Stomach (tissue), 9 donors: Measurements from ENCODE around the gene RPN2. TPM values are rescaled to one million over a fixed set of nuclear protein-coding genes. Genes with fewer than 3 reads are reported as not detected.

ENCODE experiments used
- DNase-seq, 2 donors: peaks; one replicate each; pipeline versions ENCODE4 v3.0.0 to v3.0.0-alpha.2; 2013 to 2019
- H3K27ac ChIP-seq, 5 donors: fragments of 200-600 bp in 4 of 5; sonication (generic) in 4 of 5; one replicate each; pipeline ENCODE4 v1.5.1; 2013 to 2019; ENCODE audit warnings: mild to moderate bottlenecking in 1 of 5, moderate library complexity in 1 of 5
- H3K27me3 ChIP-seq, 3 donors: fragments of 200-600 bp; sonication (generic); one replicate each; pipeline ENCODE4 v1.5.1; 2017 to 2019; ENCODE audit warnings: mixed run types in 1 of 3
- H3K36me3 ChIP-seq, 4 donors: fragments of 200-600 bp; sonication (generic); 1 replicate in 3 of 4; 2 replicates in 1 of 4; pipeline ENCODE4 v1.5.1; 2016 to 2019
- H3K4me1 ChIP-seq, 4 donors: fragments of 200-600 bp; sonication (generic); one replicate each; pipeline ENCODE4 v1.5.1; 2016 to 2019
- H3K4me3 ChIP-seq, 4 donors: fragments of 200-600 bp; sonication (generic) in 3 of 4; one replicate each; pipeline ENCODE4 v1.5.1; 2016 to 2019; ENCODE audit warnings: mild to moderate bottlenecking in 1 of 4
- H3K9me3 ChIP-seq, 4 donors: fragments of 200-600 bp; sonication (generic); one replicate each; pipeline ENCODE4 v1.5.1; 2016 to 2019
- EP300 ChIP-seq: sonication (generic); formaldehyde crosslinking; IDR thresholded peaks from one replicate; pipeline ENCODE4 v1.6.1; 2017; ENCODE audit warnings: antibody characterized with exemption
- POLR2A ChIP-seq, 4 donors: fragments of 450-650 bp; IDR thresholded peaks; one replicate each; pipeline ENCODE4 v1.6.1; 2016; ENCODE audit warnings: antibody characterized with exemption in 4 of 4, control low read depth in 2 of 4, mild to moderate bottlenecking in 1 of 4, moderate library complexity in 1 of 4
- POLR2AphosphoS5 ChIP-seq, 3 donors: sonication (generic); formaldehyde crosslinking; IDR thresholded peaks; one replicate each; pipeline ENCODE4 v1.6.1; 2016; ENCODE audit warnings: antibody characterized with exemption in 3 of 3
- WGBS, 5 donors: extraction: QIAGEN DNeasy Blood & Tissue Kit in 3 of 5; methylation state at CpG; one replicate each; pipeline versions ENCODE4 v1.1.5 to v1.1.7; 2013 to 2018; 5-methylcytosine and 5-hydroxymethylcytosine counted together
- intact Hi-C: fragments of 100-400 bp; cut with DNase I; formaldehyde crosslinking; loops from one replicate; pipeline ENCODE4 v1.15.1; 2023; ENCODE audit warnings: low total_unique reads
- polyA plus RNA-seq, 3 donors: library from polyadenylated mRNA; stranded (reverse); fragments of 200-250 nt; gene quantifications; one replicate each; pipeline ENCODE4 v1.2.3, GENCODE V29; 2013
- total RNA-seq, 5 donors: library from RNA; depleted of rRNA; stranded (reverse); fragments of >200 nt; gene quantifications; one replicate each; pipeline versions ENCODE4 v1.1.0 to v1.2.3, GENCODE V29; 2014 to 2016
- TF ChIP-seq, protein P1 (sequence below), 7 experiments: fragments of 450-650 bp in 4 of 7; fragments of 200-600 bp in 3 of 7; sonication (generic) in 3 of 7; IDR thresholded peaks; one replicate each; pipeline ENCODE4 v1.5.1; 2016 to 2019; ENCODE audit warnings: antibody characterized with exemption in 7 of 7, control low read depth in 2 of 7, mild to moderate bottlenecking in 1 of 7
- donor health status: healthy with polysubstance abuse.
- donor health status: Bipolar disorder and iron deficiency.
- donor health status: healthy.

RPN2 gene
- total and polyA plus RNA-seq, 8 donors: 32.5 to 163 (median 85.3) TPM

DNA sequence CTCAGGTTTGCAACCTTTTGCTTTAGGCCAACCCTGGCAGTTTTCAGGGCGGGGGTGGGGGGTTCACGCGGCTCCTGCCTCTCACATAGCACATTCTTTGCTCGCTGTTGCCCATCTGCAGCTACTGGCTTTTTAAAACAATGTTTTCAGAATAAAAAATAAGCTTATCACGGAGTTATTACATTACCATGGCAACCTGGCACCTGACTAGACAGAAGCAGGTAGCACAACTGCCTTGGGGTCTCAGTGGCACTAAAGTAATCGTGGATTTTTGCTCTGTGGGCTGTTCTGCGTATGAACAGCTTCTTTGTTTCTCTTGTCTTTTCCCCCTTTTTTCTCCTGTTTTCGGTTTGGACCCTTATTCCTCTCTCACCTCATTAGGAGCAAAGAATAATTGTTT lies 101.3 kb downstream of the RPN2 start:
- WGBS, 5 donors: 61 to 79% (median 66%) methylated on average over 8 of the region's 8 CpGs
- DNase-seq: no peak
- TF ChIP-seq POLR2AphosphoS5 (IDR thresholded peaks at IDR 0.05): no peak
- TF ChIP-seq EP300: no peak
- TF ChIP-seq, protein P1, sequence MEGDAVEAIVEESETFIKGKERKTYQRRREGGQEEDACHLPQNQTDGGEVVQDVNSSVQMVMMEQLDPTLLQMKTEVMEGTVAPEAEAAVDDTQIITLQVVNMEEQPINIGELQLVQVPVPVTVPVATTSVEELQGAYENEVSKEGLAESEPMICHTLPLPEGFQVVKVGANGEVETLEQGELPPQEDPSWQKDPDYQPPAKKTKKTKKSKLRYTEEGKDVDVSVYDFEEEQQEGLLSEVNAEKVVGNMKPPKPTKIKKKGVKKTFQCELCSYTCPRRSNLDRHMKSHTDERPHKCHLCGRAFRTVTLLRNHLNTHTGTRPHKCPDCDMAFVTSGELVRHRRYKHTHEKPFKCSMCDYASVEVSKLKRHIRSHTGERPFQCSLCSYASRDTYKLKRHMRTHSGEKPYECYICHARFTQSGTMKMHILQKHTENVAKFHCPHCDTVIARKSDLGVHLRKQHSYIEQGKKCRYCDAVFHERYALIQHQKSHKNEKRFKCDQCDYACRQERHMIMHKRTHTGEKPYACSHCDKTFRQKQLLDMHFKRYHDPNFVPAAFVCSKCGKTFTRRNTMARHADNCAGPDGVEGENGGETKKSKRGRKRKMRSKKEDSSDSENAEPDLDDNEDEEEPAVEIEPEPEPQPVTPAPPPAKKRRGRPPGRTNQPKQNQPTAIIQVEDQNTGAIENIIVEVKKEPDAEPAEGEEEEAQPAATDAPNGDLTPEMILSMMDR (IDR thresholded peaks at IDR 0.05): no peak
- no peak for TF ChIP-seq POLR2A (IDR thresholded peaks at IDR 0.05)
- Histone ChIP-seq H3K4me3 (no peak overlapping the region), H3K36me3 (no peaks in the 10 kb centered on the region), H3K27me3 (no peaks in the 10 kb centered on the region), H3K9me3 (no peaks in the 10 kb centered on the region), H3K4me1 (peaks cover 8 to 17% (median 9%) of the 10 kb centered on the region in 4 donors), H3K27ac (no peak overlapping the region)
- intact Hi-C loops: no loop called here

DNA sequence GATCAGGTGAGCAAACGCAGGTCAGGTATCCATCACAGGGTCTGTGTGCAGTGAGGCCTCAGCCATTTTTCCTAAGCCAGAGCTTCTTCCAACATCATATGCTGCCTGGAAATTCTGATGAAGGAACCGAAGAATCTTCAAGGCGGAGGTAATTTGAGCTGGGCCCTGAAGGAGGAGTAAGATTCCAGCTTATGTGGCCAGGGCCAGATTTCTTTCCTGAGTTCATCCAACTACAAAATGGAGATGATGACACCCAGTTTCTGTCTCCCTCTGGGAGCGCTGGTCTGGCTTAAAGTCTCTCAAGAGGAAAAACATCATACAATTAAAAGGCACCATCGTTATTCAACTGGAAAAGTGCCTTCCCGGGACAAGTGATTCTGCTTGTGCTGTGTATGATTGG lies 103.4 kb downstream of the RPN2 start:
- DNase-seq: peak in 1 of 2 donors; percentile 71
- Histone ChIP-seq H3K36me3 (no peaks in the 10 kb centered on the region), H3K27me3 (no peaks in the 10 kb centered on the region), H3K27ac (no peak overlapping the region), H3K4me1 (peaks cover 0 to 1% (median 0%) of the 10 kb centered on the region in 4 donors), H3K4me3 (no peak overlapping the region), H3K9me3 (no peaks in the 10 kb centered on the region)
- intact Hi-C loops: no loop called here
- WGBS, 5 donors: 49 to 69% (median 65%) methylated on average over 6 of the region's 6 CpGs
- TF ChIP-seq, protein P1 (IDR thresholded peaks at IDR 0.05): peak in 4 of 7 experiments; percentile 13 to 42 (median 28)
- no peak for TF ChIP-seq EP300

DNA sequence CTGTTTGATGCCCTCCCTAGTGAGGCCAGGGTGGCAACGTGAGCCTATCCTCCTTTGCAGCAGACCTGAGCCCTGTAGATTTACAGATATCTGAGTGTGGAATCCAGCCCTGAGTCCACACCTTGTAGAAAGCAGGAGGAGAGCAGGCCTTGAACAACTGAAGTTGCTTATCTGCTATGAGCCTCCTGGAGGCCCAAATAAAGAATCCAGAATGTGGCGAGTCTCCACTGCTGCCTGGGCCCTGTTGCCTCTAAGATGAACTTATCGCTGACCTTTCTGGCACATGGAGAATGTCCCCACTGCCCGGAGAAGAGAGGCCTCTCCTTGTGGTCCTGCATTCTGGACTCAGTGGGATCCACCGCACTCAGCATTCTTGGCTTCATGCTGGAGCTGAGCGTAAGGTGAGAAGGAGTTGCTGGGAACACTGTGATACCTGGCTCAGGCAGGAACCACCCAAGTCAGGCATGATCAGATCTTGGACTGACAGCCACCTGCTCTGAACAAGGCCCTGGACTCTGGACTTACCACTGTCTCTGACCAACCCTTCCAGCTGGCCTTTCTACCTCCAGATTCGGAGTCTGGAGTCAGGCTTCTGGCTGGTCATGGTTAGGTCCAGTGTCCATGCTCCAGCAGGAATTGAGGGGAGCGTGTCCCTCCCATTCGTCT lies 104.5 kb downstream of the RPN2 start:
- intact Hi-C loops: no loop called here
- Histone ChIP-seq H3K9me3 (no peaks in the 10 kb centered on the region), H3K36me3 (no peaks in the 10 kb centered on the region), H3K27ac (no peak overlapping the region), H3K4me3 (no peak overlapping the region), H3K27me3 (no peaks in the 10 kb centered on the region), H3K4me1 (peaks cover 0 to 3% (median 2%) of the 10 kb centered on the region in 4 donors)
- no peak for TF ChIP-seq EP300
- no peak for TF ChIP-seq POLR2AphosphoS5 (IDR thresholded peaks at IDR 0.05)
- TF ChIP-seq POLR2A (IDR thresholded peaks at IDR 0.05): no peak
- TF ChIP-seq, protein P1 (IDR thresholded peaks at IDR 0.05): no peak
- 84 to 89% (median 88%) methylated on average over 9 of the region's 9 CpGs for WGBS, 5 donors
- DNase-seq: no peak

DNA sequence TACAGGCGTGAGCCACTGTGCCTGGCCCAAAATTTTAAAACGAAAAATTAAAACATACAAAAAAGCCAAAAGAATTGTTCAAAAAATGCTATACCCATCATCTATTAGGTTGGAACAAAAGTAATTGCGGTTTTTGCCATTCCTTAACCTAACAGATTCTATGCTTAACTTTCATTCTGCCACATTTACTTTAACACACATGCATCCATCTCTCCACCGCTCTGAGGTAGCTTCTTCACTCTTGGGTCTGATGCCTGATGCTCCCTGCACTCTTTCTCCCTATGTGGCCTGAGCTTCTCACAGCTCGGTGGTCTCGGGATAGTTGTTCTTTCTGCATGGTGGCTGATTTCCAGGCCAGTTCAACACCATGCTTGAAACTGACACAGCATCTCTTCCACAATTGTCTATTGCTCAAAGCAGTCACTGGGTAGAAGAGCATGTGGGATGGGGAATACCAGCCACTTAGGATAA lies 105.6 kb downstream of the RPN2 start:
- Histone ChIP-seq H3K4me3 (no peak overlapping the region), H3K27ac (no peak overlapping the region), H3K4me1 (peaks cover 5 to 10% (median 7%) of the 10 kb centered on the region in 4 donors), H3K9me3 (no peaks in the 10 kb centered on the region), H3K36me3 (no peaks in the 10 kb centered on the region), H3K27me3 (no peaks in the 10 kb centered on the region)
- WGBS, 5 donors: 87 to 94% (median 93%) methylated on average over 6 of the region's 6 CpGs
- DNase-seq: no peak
- intact Hi-C loops: no loop called here
- TF ChIP-seq POLR2AphosphoS5 (IDR thresholded peaks at IDR 0.05) (no peak), EP300 (no peak), POLR2A (IDR thresholded peaks at IDR 0.05) (no peak)
- TF ChIP-seq, protein P1 (IDR thresholded peaks at IDR 0.05): no peak
